ENCODE data around the gene TMEM163. TPM values are rescaled to one million over a fixed set of nuclear protein-coding genes. Genes with fewer than 3 reads are reported as not detected.
A peak's percentile ranks its signal among the peaks of the same experiment; 100 is the strongest.

Gene TMEM163
- total RNA-seq, 2 donors from 2014 or later, result 0.12 TPM

DNA sequence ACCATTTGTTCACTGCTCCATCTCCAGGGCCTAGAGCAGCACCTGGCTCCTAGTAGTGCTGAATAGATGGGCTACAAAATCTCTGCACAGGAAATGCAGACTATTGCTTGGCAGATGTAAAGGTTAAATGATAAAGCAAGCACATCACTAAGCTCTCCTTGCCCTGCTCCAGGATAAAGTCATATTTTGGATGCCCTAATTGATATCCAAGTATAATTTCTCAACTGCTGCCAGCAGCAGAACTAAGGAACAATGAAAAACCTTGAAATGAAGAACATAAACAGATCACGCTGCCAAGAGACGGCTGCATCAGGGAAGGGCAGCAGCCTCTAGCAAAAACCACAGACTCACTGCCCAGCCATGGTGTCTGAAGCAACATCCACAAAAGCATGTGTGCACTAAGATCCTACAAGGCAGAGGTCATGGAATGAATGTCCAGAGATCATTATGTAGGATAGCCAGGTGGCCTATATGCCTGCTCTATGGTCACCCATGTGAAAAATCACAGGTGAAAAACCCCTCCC, 134.7 kb downstream of the TMEM163 start:
- Mint-ChIP-seq H3K4me1 (ENCODE audit: low read depth) (peaks cover 17% of the 10 kb centered on the region), H3K27me3 (ENCODE audit: low read depth) (no peaks in the 10 kb centered on the region), H3K36me3 (ENCODE audit: insufficient read depth in 2 of 2) (peaks cover 2 to 6% of the 10 kb centered on the region in 2 donors), H3K27ac (no peak overlapping the region), H3K9me3 (peaks cover 5 to 11% of the 10 kb centered on the region in 2 donors), H3K4me3 (peak overlapping the region in 1 of 2 donors; percentile 33)
- no peak for ATAC-seq (replicated peaks in 1 of 2)
- no peak for DNase-seq

DNA sequence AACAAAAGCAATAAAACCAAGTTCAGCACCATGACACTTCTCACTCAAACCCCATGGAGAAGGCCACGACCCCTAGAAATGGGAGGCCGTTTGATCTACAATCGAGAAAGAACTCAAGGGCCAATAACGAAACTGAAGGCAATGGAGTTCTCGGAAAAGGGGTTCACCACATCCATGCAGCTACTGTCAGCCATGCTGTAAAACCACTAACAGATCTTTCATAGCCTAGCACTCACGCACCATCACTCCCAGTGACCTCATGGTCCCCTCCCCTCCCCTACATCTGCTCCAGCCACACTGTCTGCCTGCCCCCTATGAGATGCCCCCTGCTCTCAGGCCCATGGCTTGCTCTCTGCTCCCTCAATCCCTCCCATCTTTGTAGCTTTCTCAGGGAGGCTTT, 135.3 kb downstream of the TMEM163 start:
- H3K4me1 Mint-ChIP-seq (ENCODE audit: low read depth), result peaks cover 17% of the 10 kb centered on the region
- no peaks in the 10 kb centered on the region for H3K27me3 Mint-ChIP-seq (ENCODE audit: low read depth)
- H3K4me3 Mint-ChIP-seq, result no peak overlapping the region
- DNase-seq, result peak in 1 of 2 donors; percentile 6
- ATAC-seq (replicated peaks in 1 of 2), result peak in 1 of 2 donors; percentile 80
- H3K9me3 Mint-ChIP-seq, result peaks cover 3 to 7% of the 10 kb centered on the region in 2 donors
- H3K36me3 Mint-ChIP-seq (ENCODE audit: insufficient read depth in 2 of 2), result peaks cover 0 to 2% of the 10 kb centered on the region in 2 donors
- no peak overlapping the region for H3K27ac Mint-ChIP-seq

DNA sequence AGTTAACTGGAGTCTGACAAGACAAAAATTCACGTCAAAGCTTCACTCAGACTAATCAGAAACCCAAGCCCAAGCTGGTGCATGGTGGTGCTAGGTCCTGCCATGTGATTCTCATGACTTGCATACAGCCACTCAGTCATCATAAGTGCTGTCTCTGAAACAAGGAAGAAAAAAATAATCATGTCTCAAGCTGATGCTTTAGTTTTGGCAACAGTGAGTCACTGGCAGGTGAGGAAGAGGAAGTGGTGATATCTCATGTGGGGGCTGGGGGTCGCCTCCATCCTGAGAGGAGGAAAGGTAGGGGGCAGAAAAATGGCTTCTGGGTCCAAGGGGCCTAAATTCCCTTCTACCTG, 136.3 kb downstream of the TMEM163 start:
- DNase-seq (no peak), ATAC-seq (replicated peaks in 1 of 2) (peak in 1 of 2 donors; percentile 47)
- peaks cover 0 to 2% of the 10 kb centered on the region in 2 donors for H3K9me3 Mint-ChIP-seq
- no peak overlapping the region for H3K4me3 Mint-ChIP-seq
- no peaks in the 10 kb centered on the region for H3K36me3 Mint-ChIP-seq (ENCODE audit: insufficient read depth in 2 of 2)
- peaks cover 17% of the 10 kb centered on the region for H3K4me1 Mint-ChIP-seq (ENCODE audit: low read depth)
- no peaks in the 10 kb centered on the region for H3K27me3 Mint-ChIP-seq (ENCODE audit: low read depth)
- H3K27ac Mint-ChIP-seq, result no peak overlapping the region

DNA sequence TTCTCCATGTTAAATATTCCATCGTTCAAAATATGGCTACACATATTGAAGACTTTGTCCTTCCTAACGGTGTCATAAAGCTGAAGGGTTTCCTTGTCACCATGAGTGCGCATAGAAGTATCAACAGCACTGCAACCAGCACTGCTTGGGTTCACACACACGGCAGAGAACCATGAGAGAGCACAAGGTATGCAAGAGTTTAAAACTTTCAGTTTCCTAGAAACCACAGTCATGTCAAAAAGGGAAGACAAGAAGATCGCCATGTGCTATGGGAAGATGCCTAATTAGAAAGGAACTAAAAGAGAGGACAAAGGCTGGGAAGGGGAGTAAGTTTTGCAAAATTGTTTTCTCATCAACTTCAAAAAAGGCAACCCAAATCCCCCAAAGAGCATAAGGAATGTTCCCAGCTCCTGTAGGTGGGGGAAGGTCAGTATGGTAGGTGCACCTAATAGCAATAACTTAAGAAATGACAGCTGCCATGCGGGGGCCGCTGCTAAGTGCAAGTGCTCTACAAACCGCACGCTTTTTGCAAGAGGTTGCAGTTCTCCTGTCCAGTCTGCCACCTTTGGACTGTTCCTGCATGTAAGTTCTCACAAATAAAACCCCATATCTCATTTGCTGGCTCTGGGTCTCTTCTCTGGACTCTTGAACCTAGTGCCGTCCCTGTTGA, 136.8 kb downstream of the TMEM163 start:
- Mint-ChIP-seq H3K36me3 (ENCODE audit: insufficient read depth in 2 of 2) (no peaks in the 10 kb centered on the region), H3K4me3 (no peak overlapping the region), H3K27me3 (ENCODE audit: low read depth) (no peaks in the 10 kb centered on the region), H3K27ac (no peak overlapping the region), H3K9me3 (peaks cover 0 to 2% of the 10 kb centered on the region in 2 donors), H3K4me1 (ENCODE audit: low read depth) (peaks cover 17% of the 10 kb centered on the region)
- ATAC-seq (replicated peaks in 1 of 2) (no peak), DNase-seq (no peak)

DNA sequence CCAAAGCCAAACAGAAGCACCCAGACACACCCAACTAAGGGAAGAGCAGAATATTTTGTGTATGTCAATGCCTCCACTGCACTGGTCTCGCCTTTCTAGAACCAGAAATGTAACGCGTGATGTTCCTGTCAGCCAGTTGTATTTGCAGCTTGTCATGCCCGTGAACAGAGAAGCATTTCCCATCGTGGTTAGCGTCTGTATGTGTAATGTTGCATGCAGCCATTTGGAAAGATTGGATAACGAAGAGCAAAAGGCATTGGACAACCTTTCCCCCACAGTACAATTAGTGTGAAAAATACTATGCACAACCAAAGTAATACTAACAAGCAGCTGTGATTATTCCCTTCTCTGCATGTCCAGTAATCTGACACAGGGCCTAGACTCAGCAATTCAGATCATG, 140.5 kb downstream of the TMEM163 start:
- peaks cover 0 to 2% of the 10 kb centered on the region in 2 donors for H3K9me3 Mint-ChIP-seq
- DNase-seq, result no peak
- H3K27me3 Mint-ChIP-seq (ENCODE audit: low read depth), result no peaks in the 10 kb centered on the region
- H3K4me3 Mint-ChIP-seq, result no peak overlapping the region
- no peak for ATAC-seq (replicated peaks in 1 of 2)
- no peak overlapping the region for H3K27ac Mint-ChIP-seq
- peaks cover 17% of the 10 kb centered on the region for H3K4me1 Mint-ChIP-seq (ENCODE audit: low read depth)
- H3K36me3 Mint-ChIP-seq (ENCODE audit: insufficient read depth in 2 of 2), result no peaks in the 10 kb centered on the region

DNA sequence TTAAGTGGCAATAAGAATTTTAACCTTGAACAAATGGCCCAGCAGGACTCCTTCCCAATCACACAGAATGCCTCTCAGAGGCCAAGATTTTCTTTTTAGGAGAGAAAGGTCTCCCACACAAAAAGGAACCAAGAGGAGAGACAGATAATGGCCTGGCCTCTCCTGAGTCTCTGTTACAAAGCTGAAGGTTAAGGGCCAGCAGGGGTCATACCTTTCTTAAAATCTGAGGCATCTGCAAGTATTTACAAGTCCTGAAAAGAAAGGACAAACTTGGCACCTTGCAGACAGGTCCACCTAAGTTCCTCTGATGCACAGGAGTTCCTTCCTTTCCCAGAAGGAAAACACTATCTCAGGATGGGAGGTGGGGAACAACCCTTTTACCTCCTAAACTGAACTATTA, 142.3 kb downstream of the TMEM163 start:
- H3K27ac Mint-ChIP-seq, result no peak overlapping the region
- H3K4me3 Mint-ChIP-seq, result no peak overlapping the region
- ATAC-seq (replicated peaks in 1 of 2) (no peak), DNase-seq (no peak)
- H3K9me3 Mint-ChIP-seq, result no peaks in the 10 kb centered on the region
- peaks cover 4% of the 10 kb centered on the region for H3K4me1 Mint-ChIP-seq (ENCODE audit: low read depth)
- H3K27me3 Mint-ChIP-seq (ENCODE audit: low read depth), result no peaks in the 10 kb centered on the region
- no peaks in the 10 kb centered on the region for H3K36me3 Mint-ChIP-seq (ENCODE audit: insufficient read depth in 2 of 2)

DNA sequence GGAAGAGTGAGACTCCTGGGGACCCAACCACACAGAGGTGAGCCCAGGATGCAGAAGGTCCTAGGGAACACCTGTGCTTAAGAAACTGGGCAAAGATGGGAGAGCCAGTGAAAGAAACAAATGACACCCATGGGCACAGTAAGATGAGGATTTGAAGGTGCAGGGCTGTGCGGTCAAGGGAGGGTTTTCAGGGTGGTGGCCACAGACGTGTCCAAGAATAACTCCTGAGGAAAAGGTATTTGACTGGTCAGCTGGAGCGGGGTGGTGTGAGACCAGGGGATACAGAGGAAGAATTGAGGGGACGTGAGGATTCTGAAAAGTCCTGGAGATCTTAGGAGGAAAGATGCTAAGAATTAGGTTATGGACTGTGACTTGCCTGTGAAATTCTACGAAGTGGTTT, 142.9 kb downstream of the TMEM163 start:
- no peak overlapping the region for H3K4me3 Mint-ChIP-seq
- H3K27me3 Mint-ChIP-seq (ENCODE audit: low read depth), result no peaks in the 10 kb centered on the region
- H3K36me3 Mint-ChIP-seq (ENCODE audit: insufficient read depth in 2 of 2), result no peaks in the 10 kb centered on the region
- H3K9me3 Mint-ChIP-seq, result no peaks in the 10 kb centered on the region
- DNase-seq, result no peak
- H3K27ac Mint-ChIP-seq, result no peak overlapping the region
- ATAC-seq (replicated peaks in 1 of 2), result no peak
- H3K4me1 Mint-ChIP-seq (ENCODE audit: low read depth), result no peaks in the 10 kb centered on the region

DNA sequence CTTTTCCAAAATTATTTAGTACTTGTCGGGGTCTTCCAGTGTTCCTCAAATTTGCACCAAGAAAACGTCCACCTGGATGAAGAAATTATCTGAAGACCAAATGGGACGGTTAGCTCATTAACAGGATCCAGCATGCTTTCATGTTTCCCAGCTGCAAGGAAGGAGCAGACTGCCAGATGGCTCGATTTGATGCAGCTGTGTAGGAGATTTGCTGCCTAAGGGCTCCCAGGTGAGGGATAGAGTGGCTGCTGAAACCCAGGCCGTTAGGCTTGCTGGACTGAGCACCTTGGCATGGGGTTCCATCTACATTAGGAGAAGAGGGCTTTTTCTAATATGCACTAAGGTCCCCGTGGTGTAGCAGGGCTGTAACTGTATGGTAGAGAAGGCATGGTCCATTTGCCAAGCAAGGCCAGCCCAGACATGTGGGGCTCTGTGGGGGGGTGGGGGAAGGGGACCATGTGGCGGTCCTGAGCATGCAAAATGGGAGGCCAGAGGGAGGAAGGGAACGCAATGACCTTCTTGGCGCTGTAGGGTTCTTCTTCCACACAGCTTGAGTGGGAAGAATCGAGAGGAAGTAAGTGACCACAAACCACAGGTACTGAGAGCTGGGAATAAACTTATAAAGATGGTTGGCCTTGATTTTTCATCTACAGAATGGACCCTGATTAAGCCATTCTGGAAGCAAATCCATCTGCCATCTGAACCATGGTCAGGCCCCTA, 144.0 kb downstream of the TMEM163 start:
- no peak overlapping the region for H3K27ac Mint-ChIP-seq
- no peaks in the 10 kb centered on the region for H3K36me3 Mint-ChIP-seq (ENCODE audit: insufficient read depth in 2 of 2)
- DNase-seq (no peak), ATAC-seq (replicated peaks in 1 of 2) (no peak)
- H3K9me3 Mint-ChIP-seq, result no peaks in the 10 kb centered on the region
- no peaks in the 10 kb centered on the region for H3K27me3 Mint-ChIP-seq (ENCODE audit: low read depth)
- H3K4me3 Mint-ChIP-seq, result no peak overlapping the region
- no peaks in the 10 kb centered on the region for H3K4me1 Mint-ChIP-seq (ENCODE audit: low read depth)

DNA sequence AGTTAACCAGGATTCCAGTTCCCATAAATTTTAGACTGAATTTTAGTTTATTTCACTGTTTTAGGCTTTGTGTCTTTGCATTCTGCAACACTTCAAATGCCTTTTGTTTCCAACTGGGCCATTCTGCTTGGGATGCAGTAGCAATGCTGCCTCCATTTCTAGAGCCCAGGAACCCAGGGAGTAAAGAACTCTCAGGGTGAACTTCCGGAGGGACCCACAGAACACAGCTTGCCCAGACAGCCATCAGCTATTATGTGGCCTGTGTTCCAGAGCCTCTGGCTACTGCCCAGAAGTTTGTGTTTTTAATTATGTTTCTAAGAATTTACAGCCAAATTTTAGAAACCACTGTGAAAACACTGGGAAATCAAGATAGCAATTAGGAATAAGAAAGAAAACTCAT, 145.1 kb downstream of the TMEM163 start:
- no peaks in the 10 kb centered on the region for H3K9me3 Mint-ChIP-seq
- no peak overlapping the region for H3K4me3 Mint-ChIP-seq
- no peak for ATAC-seq (replicated peaks in 1 of 2)
- H3K27ac Mint-ChIP-seq, result no peak overlapping the region
- no peaks in the 10 kb centered on the region for H3K36me3 Mint-ChIP-seq (ENCODE audit: insufficient read depth in 2 of 2)
- no peaks in the 10 kb centered on the region for H3K4me1 Mint-ChIP-seq (ENCODE audit: low read depth)
- peaks cover 5% of the 10 kb centered on the region for H3K27me3 Mint-ChIP-seq (ENCODE audit: low read depth)
- DNase-seq, result no peak

DNA sequence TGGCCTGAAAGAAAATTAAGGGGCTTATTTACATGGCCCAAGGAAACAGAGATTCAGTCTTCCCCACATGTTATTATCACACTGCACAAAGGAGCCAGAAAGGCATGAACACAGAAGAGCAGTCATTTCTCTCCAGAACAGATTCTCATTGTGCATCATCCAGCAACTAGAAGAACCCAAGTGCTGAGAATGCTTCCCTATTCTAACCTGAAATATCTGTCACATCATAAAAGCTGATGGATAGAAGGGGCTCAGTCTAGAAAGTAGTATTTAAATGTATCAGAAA, 145.8 kb downstream of the TMEM163 start:
- Mint-ChIP-seq H3K9me3 (no peaks in the 10 kb centered on the region), H3K4me1 (ENCODE audit: low read depth) (no peaks in the 10 kb centered on the region), H3K27ac (no peak overlapping the region), H3K27me3 (ENCODE audit: low read depth) (peaks cover 5% of the 10 kb centered on the region), H3K4me3 (no peak overlapping the region), H3K36me3 (ENCODE audit: insufficient read depth in 2 of 2) (no peaks in the 10 kb centered on the region)
- DNase-seq (no peak), ATAC-seq (replicated peaks in 1 of 2) (no peak)

DNA sequence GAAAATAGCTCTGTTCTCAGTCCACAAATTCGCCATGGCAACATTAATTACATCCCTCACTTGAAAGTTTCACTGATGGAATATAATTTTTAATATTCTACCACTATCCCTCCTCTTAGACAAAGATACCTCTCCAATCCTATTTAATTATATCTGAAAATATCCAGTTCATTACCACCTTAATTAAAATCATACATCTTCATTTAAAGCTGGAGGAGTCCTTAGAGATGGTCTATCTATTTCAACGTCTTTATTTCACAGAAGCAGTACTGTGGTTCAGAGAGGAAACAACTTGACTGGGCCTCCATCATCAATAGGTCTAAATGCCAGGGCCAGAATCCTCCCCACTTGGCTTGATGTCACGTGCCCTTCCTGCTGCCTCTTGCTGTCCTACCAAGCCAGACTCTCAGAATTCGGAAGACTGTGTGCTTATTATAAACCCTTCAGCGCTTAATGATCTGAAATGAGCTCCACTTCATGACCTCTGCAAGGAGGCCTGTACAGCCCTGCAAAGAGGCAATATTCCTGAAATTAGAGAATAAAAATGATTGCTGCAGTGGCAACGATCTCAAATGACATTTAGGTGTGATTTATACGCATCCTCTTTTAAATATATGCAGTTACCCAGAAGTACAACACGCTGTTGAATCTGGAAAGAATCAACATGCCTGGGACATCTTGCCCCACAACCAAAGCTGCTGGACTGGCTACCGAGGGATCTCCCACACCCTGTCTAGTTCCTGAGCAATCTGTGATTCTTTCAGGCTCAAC, 146.3 kb downstream of the TMEM163 start:
- DNase-seq (no peak), ATAC-seq (replicated peaks in 1 of 2) (no peak)
- Mint-ChIP-seq H3K27ac (no peak overlapping the region), H3K4me1 (ENCODE audit: low read depth) (no peaks in the 10 kb centered on the region), H3K27me3 (ENCODE audit: low read depth) (peaks cover 5% of the 10 kb centered on the region), H3K9me3 (no peaks in the 10 kb centered on the region), H3K36me3 (ENCODE audit: insufficient read depth in 2 of 2) (no peaks in the 10 kb centered on the region), H3K4me3 (no peak overlapping the region)

DNA sequence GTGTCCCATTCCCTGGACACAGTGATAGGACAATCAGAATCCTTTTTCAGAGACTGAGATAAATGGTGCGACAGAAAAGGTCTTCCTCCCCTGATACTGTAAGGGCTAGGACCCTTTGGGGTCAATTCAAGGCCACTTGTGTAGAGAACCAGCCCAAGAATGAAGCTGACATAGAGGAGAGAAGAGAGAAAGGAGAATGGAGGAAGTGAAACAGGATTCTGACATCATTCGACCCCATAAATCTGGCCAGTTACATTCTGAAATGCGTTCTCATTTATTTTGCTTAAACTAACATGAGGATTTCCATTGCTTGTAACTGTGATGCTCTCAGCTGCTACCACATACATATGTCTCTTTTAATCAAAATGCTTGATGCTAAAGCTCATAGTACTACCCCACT, 148.1 kb downstream of the TMEM163 start:
- DNase-seq (no peak), ATAC-seq (replicated peaks in 1 of 2) (no peak)
- Mint-ChIP-seq H3K27me3 (ENCODE audit: low read depth) (peaks cover 5% of the 10 kb centered on the region), H3K4me3 (no peak overlapping the region), H3K27ac (no peak overlapping the region), H3K4me1 (ENCODE audit: low read depth) (no peaks in the 10 kb centered on the region), H3K9me3 (no peaks in the 10 kb centered on the region), H3K36me3 (ENCODE audit: insufficient read depth in 2 of 2) (no peaks in the 10 kb centered on the region)

DNA sequence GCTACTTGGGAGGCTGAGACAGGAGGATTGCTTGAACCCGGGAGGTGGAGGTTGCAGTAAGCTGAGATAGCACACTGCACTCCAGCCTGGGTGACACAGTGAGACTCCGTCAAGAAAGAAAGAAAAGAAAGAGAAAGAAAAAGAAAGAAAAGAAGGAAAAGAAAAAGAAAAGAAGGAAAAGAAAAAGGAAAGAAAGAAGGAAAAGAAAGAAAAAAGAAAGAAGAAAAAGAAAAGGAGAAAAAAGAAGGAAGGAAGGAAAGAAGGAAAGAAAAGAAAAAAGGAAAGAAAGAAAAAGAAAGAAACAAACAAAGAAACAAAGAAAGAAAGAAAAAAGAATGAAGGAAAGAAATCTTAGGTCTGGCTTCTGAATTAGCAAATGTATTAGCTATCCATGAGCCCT, 150.4 kb downstream of the TMEM163 start:
- Mint-ChIP-seq H3K4me3 (no peak overlapping the region), H3K4me1 (ENCODE audit: low read depth) (peaks cover 5% of the 10 kb centered on the region), H3K9me3 (no peaks in the 10 kb centered on the region), H3K27me3 (ENCODE audit: low read depth) (peaks cover 5% of the 10 kb centered on the region), H3K27ac (no peak overlapping the region), H3K36me3 (ENCODE audit: insufficient read depth in 2 of 2) (no peaks in the 10 kb centered on the region)
- DNase-seq (no peak), ATAC-seq (replicated peaks in 1 of 2) (no peak)

All from activated T-cell treated with anti-CD3 and anti-CD28 coated beads, Interleukin-2, amount 50 U/mL, for 72 hours (primary cell).